ENCODE data around the gene PRKAG3.

- TF ChIP-seq POLR2A (IDR thresholded peaks at IDR 0.05) (no peak), POLR2AphosphoS5 (IDR thresholded peaks at IDR 0.05) (no peak)
Observed at GRCh38 chr2:218826791-218827190, 4.8 kb downstream of the PRKAG3 start.
